Measurements from ENCODE around the gene CPXM2.

GRCh38 chr10:123755061-123755460, 136.5 kb downstream of the CPXM2 start:
- TF ChIP-seq CTCF (IDR thresholded peaks at IDR 0.05) (no peak), POLR2AphosphoS5 (IDR thresholded peaks at IDR 0.05; ENCODE audit: insufficient read depth in 1 of 2, low read depth in 1 of 2) (no peak)
